B cell (primary cell): ENCODE results near the gene ATP8A1. TPM values are rescaled to one million over a fixed set of nuclear protein-coding genes. Genes with fewer than 3 reads are reported as not detected.

ENCODE experiments used
- ATAC-seq: fragments of 200-7000 bp; cut with Tn5 transposase; one replicate; pipeline ENCODE4 v1.10.0; 2021; ENCODE audit warnings: low read depth, mild to moderate bottlenecking, moderate number of reproducible peaks, moderate library complexity
- CTCF ChIA-PET: fragments of 350-600 bp; sonication (Branson Sonifier 250); formaldehyde crosslinking; loops from one replicate; lab custom pipeline; 2021; ENCODE audit warnings: antibody characterized with exemption, inconsistent platforms; lab: Charles Lee
- POLR2A ChIA-PET: fragments of 350-600 bp; sonication (Branson Sonifier 250); formaldehyde crosslinking; loops from one replicate; lab custom pipeline; 2021; ENCODE audit warnings: antibody characterized with exemption; lab: Charles Lee
- DNase-seq: peaks from one replicate; pipeline ENCODE4 v3.0.0; 2013
- H2AFZ ChIP-seq: 2 replicates; pipeline ENCODE4 v1.6.1; 2012; ENCODE audit warnings: mild to moderate bottlenecking, low read depth, low read length; ENCODE audit not compliant: insufficient read depth, poor library complexity, severe bottlenecking
- H3K27ac ChIP-seq, 2 donors: 1 replicate in 1 of 2; 2 replicates in 1 of 2; pipeline ENCODE4 v1.5.1; 2012 to 2013; ENCODE audit warnings: low read length in 2 of 2, mild to moderate bottlenecking in 2 of 2, moderate library complexity in 1 of 2
- H3K27me3 ChIP-seq, 4 experiments: fragments of 200-600 bp in 1 of 4; sonication (generic) in 1 of 4; replicated peaks in 1 of 4; 1 replicate in 2 of 4; 2 replicates in 2 of 4; pipeline versions ENCODE4 v1.6.1 to v1.7.0; 2013 to 2016; ENCODE audit warnings: low read length in 3 of 4, mild to moderate bottlenecking in 2 of 4, mixed read lengths in 1 of 4, moderate library complexity in 1 of 4; ENCODE audit not compliant: insufficient read depth in 4 of 4, control insufficient read depth in 3 of 4; ENCODE audit errors: control extremely low read depth in 1 of 4
- H3K36me3 ChIP-seq, 2 experiments: replicated peaks in 1 of 2; 1 replicate in 1 of 2; 2 replicates in 1 of 2; pipeline versions ENCODE4 v1.6.1 to v1.7.1; 2013; ENCODE audit warnings: low read length in 1 of 2; ENCODE audit not compliant: insufficient read depth in 2 of 2, control insufficient read depth in 1 of 2; ENCODE audit errors: control extremely low read depth in 1 of 2, extremely low read depth in 1 of 2
- H3K4me1 ChIP-seq, 2 donors: fragments of 200-600 bp in 1 of 2; sonication (generic) in 1 of 2; 1 replicate in 1 of 2; 2 replicates in 1 of 2; pipeline versions ENCODE4 v1.5.1 to v1.6.1; 2013 to 2017; ENCODE audit warnings: low read length in 2 of 2; ENCODE audit not compliant: control insufficient read depth in 2 of 2, insufficient read depth in 2 of 2
- H3K4me2 ChIP-seq: replicated peaks from 2 replicates; pipeline ENCODE3; 2012; ENCODE audit warnings: mild to moderate bottlenecking, low read depth, low read length; ENCODE audit not compliant: poor library complexity, severe bottlenecking
- H3K4me3 ChIP-seq, 5 experiments: fragments of 200-600 bp in 1 of 5; sonication (generic) in 1 of 5; 1 replicate in 3 of 5; 2 replicates in 2 of 5; pipeline versions ENCODE4 v1.5.1 to v1.7.0; 2011 to 2016; ENCODE audit warnings: low read length in 4 of 5, mild to moderate bottlenecking in 4 of 5, low read depth in 2 of 5, control low read depth in 1 of 5, moderate library complexity in 1 of 5; ENCODE audit not compliant: insufficient read depth in 1 of 5; ENCODE audit errors: control extremely low read depth in 1 of 5, extremely low read depth in 1 of 5
- H3K79me2 ChIP-seq: fragments of 200-600 bp; sonication (generic); one replicate; pipeline ENCODE4 v1.6.0; 2016; ENCODE audit warnings: low read length; ENCODE audit not compliant: control insufficient read depth, insufficient read depth
- H3K9ac ChIP-seq: fragments of 200-600 bp; sonication (generic); 2 replicates; pipeline ENCODE4 v1.6.1; 2017; ENCODE audit warnings: mild to moderate bottlenecking, low read length, moderate library complexity
- H3K9me3 ChIP-seq, 3 donors: one replicate each; pipeline versions ENCODE4 v1.6.1 to v1.7.1; 2013; ENCODE audit warnings: low read length in 2 of 3; ENCODE audit not compliant: control insufficient read depth in 2 of 3, insufficient read depth in 1 of 3; ENCODE audit errors: control extremely low read depth in 1 of 3
- H4K20me1 ChIP-seq: 2 replicates; pipeline ENCODE4 v1.6.0; 2012; ENCODE audit warnings: mild to moderate bottlenecking, low read length; ENCODE audit not compliant: insufficient read depth, control insufficient read depth, poor library complexity, severe bottlenecking
- H3K27ac Mint-ChIP-seq: one replicate; pipeline ENCODE4 v1.8.0; 2021; ENCODE audit warnings: mixed read lengths
- H3K27me3 Mint-ChIP-seq: one replicate; pipeline ENCODE4 v1.8.0; 2021; ENCODE audit warnings: mixed read lengths
- H3K4me1 Mint-ChIP-seq: one replicate; pipeline ENCODE4 v1.8.0; 2021; ENCODE audit warnings: mixed read lengths
- H3K4me3 Mint-ChIP-seq: one replicate; pipeline ENCODE4 v1.8.0; 2021; ENCODE audit warnings: mixed read lengths
- H3K9me3 Mint-ChIP-seq: one replicate; pipeline ENCODE4 v1.8.0; 2022; ENCODE audit warnings: mixed read lengths; ENCODE audit not compliant: insufficient read depth
- CTCF ChIP-seq: fragments of 200-600 bp; IDR thresholded peaks from one replicate; pipeline ENCODE4 v1.8.0; 2022; ENCODE audit warnings: antibody characterized with exemption, mild to moderate bottlenecking
- EZH2 ChIP-seq: IDR thresholded peaks from 2 replicates; pipeline ENCODE4 v1.6.1; 2012; ENCODE audit warnings: borderline replicate concordance, low read depth, mild to moderate bottlenecking, moderate library complexity, low read length; ENCODE audit not compliant: insufficient read depth, poor library complexity, severe bottlenecking
- WGBS: methylation state at CpG from one replicate; pipeline ENCODE4 v1.1.5; 2013; ENCODE audit warnings: missing lambda C conversion rate; ENCODE audit not compliant: insufficient coverage; 5-methylcytosine and 5-hydroxymethylcytosine counted together
- intact Hi-C: fragments of 100-400 bp; cut with micrococcal nuclease; formaldehyde crosslinking; loops from one replicate; pipeline ENCODE4 v1.10.0; 2022
- polyA plus RNA-seq: library from polyadenylated mRNA; depleted of rRNA; stranded (reverse); fragments of >200 nt; gene quantifications from 2 replicates; pipeline ENCODE4 v1.2.3, GENCODE V29; 2012
- total RNA-seq, 2 donors: library from RNA; stranded (reverse); fragments of 120-200 nt in 1 of 2; gene quantifications; 1 replicate in 1 of 2; 2 replicates in 1 of 2; pipeline versions ENCODE4 v1.2.3 to v1.2.4, GENCODE V29; 2013 to 2022

Gene ATP8A1
- total and polyA plus RNA-seq, 2 donors (not counting 1 experiment from before 2014, with no cell fraction given), result 28.7 to 51.8 TPM

GRCh38 chr4:42513748-42514492 is 143.0 kb downstream of the ATP8A1 start:
- Histone ChIP-seq H3K27me3 (no peaks in the 10 kb centered on the region), H3K27ac (no peak overlapping the region), H3K9me3 (no peaks in the 10 kb centered on the region), H3K4me2 (no peak overlapping the region), H2AFZ (no peak overlapping the region), H3K79me2 (no peaks in the 10 kb centered on the region), H3K4me3 (no peak overlapping the region), H3K4me1 (no peaks in the 10 kb centered on the region), H4K20me1 (no peaks in the 10 kb centered on the region), H3K36me3 (peaks cover 9 to 16% of the 10 kb centered on the region in 2 experiments), H3K9ac (no peak overlapping the region)
- no peak overlapping the region for H3K27ac Mint-ChIP-seq
- no peaks in the 10 kb centered on the region for H3K27me3 Mint-ChIP-seq
- intact Hi-C loops, result no loop called here
- CTCF ChIA-PET, result no interaction called here
- no peak for ATAC-seq
- POLR2A ChIA-PET, result no interaction called here
- WGBS, result 100% methylated on average over 1 of the region's 5 CpGs
- no peaks in the 10 kb centered on the region for H3K9me3 Mint-ChIP-seq
- H3K4me1 Mint-ChIP-seq, result peaks cover 3% of the 10 kb centered on the region
- H3K4me3 Mint-ChIP-seq, result no peak overlapping the region
- no peak for DNase-seq
- TF ChIP-seq EZH2 (no peak), CTCF (no peak)

DNA sequence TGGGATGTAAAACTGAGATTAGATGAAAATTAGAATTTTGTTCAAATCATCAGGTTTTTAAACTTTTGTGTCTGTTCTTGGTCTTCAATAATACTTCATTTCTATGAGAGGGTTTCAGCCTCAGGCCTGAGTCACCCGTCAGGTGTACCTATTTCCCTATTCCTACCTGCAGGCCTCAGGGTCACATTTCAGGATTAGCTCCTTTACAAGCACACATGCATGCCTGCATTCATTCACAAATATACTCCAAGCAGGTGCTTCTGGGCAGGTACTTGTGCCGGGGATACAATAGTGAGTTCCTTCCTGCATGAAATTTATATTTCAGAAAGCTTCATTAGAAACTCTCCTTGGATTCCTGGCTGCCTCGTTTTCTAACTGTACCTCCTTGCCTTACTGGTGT is 144.7 kb downstream of the ATP8A1 start:
- DNase-seq (no peak), ATAC-seq (no peak)
- Histone ChIP-seq H3K4me1 (no peaks in the 10 kb centered on the region), H3K9me3 (no peaks in the 10 kb centered on the region), H3K36me3 (peaks cover 9% of the 10 kb centered on the region in 2 experiments), H3K27me3 (no peaks in the 10 kb centered on the region), H3K4me2 (no peak overlapping the region), H2AFZ (no peak overlapping the region), H3K9ac (no peak overlapping the region), H3K27ac (no peak overlapping the region), H3K79me2 (no peaks in the 10 kb centered on the region), H4K20me1 (no peaks in the 10 kb centered on the region), H3K4me3 (no peak overlapping the region)
- H3K4me3 Mint-ChIP-seq, result no peak overlapping the region
- CTCF ChIA-PET, result interaction anchor here (1.1 kb wide), 1 partner anchor 9 kb away, joined by 4 read pairs; no protein-coding TSS in a partner anchor
- H3K27me3 Mint-ChIP-seq, result no peaks in the 10 kb centered on the region
- TF ChIP-seq CTCF (no peak), EZH2 (no peak)
- WGBS, result 100% methylated on average over 3 of the region's 3 CpGs
- no peak overlapping the region for H3K27ac Mint-ChIP-seq
- intact Hi-C loops, result no loop called here
- H3K9me3 Mint-ChIP-seq, result no peaks in the 10 kb centered on the region
- peaks cover 3% of the 10 kb centered on the region for H3K4me1 Mint-ChIP-seq
- POLR2A ChIA-PET, result no interaction called here
